Brain microvascular endothelial cell (primary cell): ENCODE data around the gene FOXD4L1.
"Not testable (repeated sequence)": the region's sequence is repeated elsewhere in the genome, so short reads cannot be mapped to it uniquely, and the experiment has no call there.

ENCODE experiments used
- DNase-seq: peaks from one replicate; pipeline ENCODE4 v3.0.0-alpha.2; 2020
- H3K27ac ChIP-seq: fragments of 250-450 bp; sonication (Bioruptor Pico); 2 replicates; pipeline ENCODE4 v1.5.1; 2020; ENCODE audit warnings: mild to moderate bottlenecking, moderate library complexity
- H3K27me3 ChIP-seq: fragments of 250-450 bp; sonication (Bioruptor Pico); replicated peaks from 2 replicates; pipeline ENCODE4 v1.5.1; 2020; ENCODE audit warnings: mild to moderate bottlenecking
- H3K36me3 ChIP-seq: fragments of 250-450 bp; sonication (Bioruptor Pico); replicated peaks from 2 replicates; pipeline ENCODE4 v1.5.1; 2020; ENCODE audit warnings: mild to moderate bottlenecking
- H3K4me3 ChIP-seq: 2 replicates; pipeline ENCODE4 v1.5.1; 2011; ENCODE audit warnings: low read depth, mild to moderate bottlenecking, control low read depth, low read length, moderate library complexity
- in situ Hi-C: cut with HindIII; loops from 2 replicates; pipeline ENCODE4 v1.10.0; 2017; ENCODE audit warnings: low sequenced_read_pairs, low pct_ligation_motif_present

Gene FOXD4L1

GRCh38 chr2:113510913-113511312 is 12.4 kb downstream of the FOXD4L1 start:
- DNase-seq, H3K4me3 ChIP-seq, in situ Hi-C loops: not testable (repeated sequence)

GRCh38 chr2:113511859-113512258 is 13.4 kb downstream of the FOXD4L1 start:
- H3K36me3 ChIP-seq, DNase-seq, H3K27me3 ChIP-seq, in situ Hi-C loops, H3K4me3 ChIP-seq, H3K27ac ChIP-seq: not testable (repeated sequence)

More at GRCh38 chr2:113510913-113511312, 12.4 kb downstream of the FOXD4L1 start:
- not testable (repeated sequence) for H3K27me3 ChIP-seq, H3K36me3 ChIP-seq, H3K27ac ChIP-seq

GRCh38 chr2:113515457-113515856 is 17.0 kb downstream of the FOXD4L1 start:
- H3K27me3 ChIP-seq, H3K4me3 ChIP-seq, H3K27ac ChIP-seq, DNase-seq, in situ Hi-C loops, H3K36me3 ChIP-seq: not testable (repeated sequence)

GRCh38 chr2:113515995-113516394 is 17.5 kb downstream of the FOXD4L1 start:
- H3K27me3 ChIP-seq, DNase-seq, H3K4me3 ChIP-seq, H3K36me3 ChIP-seq, H3K27ac ChIP-seq, in situ Hi-C loops: not testable (repeated sequence)

- in situ Hi-C loops, H3K36me3 ChIP-seq, H3K4me3 ChIP-seq, DNase-seq, H3K27ac ChIP-seq, H3K27me3 ChIP-seq: not testable (repeated sequence)
Measured at GRCh38 chr2:113517025-113517424, 18.6 kb downstream of the FOXD4L1 start.

GRCh38 chr2:113520837-113521236 is 22.4 kb downstream of the FOXD4L1 start:
- H3K27ac ChIP-seq, in situ Hi-C loops, DNase-seq, H3K27me3 ChIP-seq, H3K36me3 ChIP-seq, H3K4me3 ChIP-seq: not testable (repeated sequence)

GRCh38 chr2:113521492-113521891 is 23.0 kb downstream of the FOXD4L1 start:
- in situ Hi-C loops, H3K27me3 ChIP-seq, DNase-seq, H3K36me3 ChIP-seq, H3K27ac ChIP-seq, H3K4me3 ChIP-seq: not testable (repeated sequence)

- DNase-seq, H3K27ac ChIP-seq, in situ Hi-C loops, H3K4me3 ChIP-seq, H3K36me3 ChIP-seq, H3K27me3 ChIP-seq: not testable (repeated sequence)
Measured at GRCh38 chr2:113524986-113525385, 26.5 kb downstream of the FOXD4L1 start.

GRCh38 chr2:113527350-113528045 is 29.0 kb downstream of the FOXD4L1 start:
- H3K27me3 ChIP-seq, in situ Hi-C loops, H3K4me3 ChIP-seq, H3K36me3 ChIP-seq, DNase-seq, H3K27ac ChIP-seq: not testable (repeated sequence)

- H3K4me3 ChIP-seq, H3K36me3 ChIP-seq, H3K27ac ChIP-seq, H3K27me3 ChIP-seq, DNase-seq, in situ Hi-C loops: not testable (repeated sequence)
Measured at GRCh38 chr2:113528126-113528525, 29.7 kb downstream of the FOXD4L1 start.

GRCh38 chr2:113528904-113529303 is 30.4 kb downstream of the FOXD4L1 start:
- H3K4me3 ChIP-seq, H3K27me3 ChIP-seq, H3K27ac ChIP-seq, H3K36me3 ChIP-seq, in situ Hi-C loops, DNase-seq: not testable (repeated sequence)

- H3K36me3 ChIP-seq, H3K4me3 ChIP-seq, in situ Hi-C loops, DNase-seq, H3K27me3 ChIP-seq, H3K27ac ChIP-seq: not testable (repeated sequence)
Measured at GRCh38 chr2:113532991-113533390, 34.5 kb downstream of the FOXD4L1 start.

GRCh38 chr2:113536573-113536972 is 38.1 kb downstream of the FOXD4L1 start:
- in situ Hi-C loops, result not testable (repeated sequence)

GRCh38 chr2:113540834-113541203 is 42.4 kb downstream of the FOXD4L1 start:
- H3K36me3 ChIP-seq, H3K27me3 ChIP-seq, H3K4me3 ChIP-seq, H3K27ac ChIP-seq, in situ Hi-C loops, DNase-seq: not testable (repeated sequence)

More at GRCh38 chr2:113536573-113536972, 38.1 kb downstream of the FOXD4L1 start:
- H3K4me3 ChIP-seq, H3K36me3 ChIP-seq, H3K27ac ChIP-seq, DNase-seq, H3K27me3 ChIP-seq: not testable (repeated sequence)

GRCh38 chr2:113541204-113541975 is 42.9 kb downstream of the FOXD4L1 start:
- H3K27me3 ChIP-seq, in situ Hi-C loops, DNase-seq, H3K27ac ChIP-seq, H3K36me3 ChIP-seq: not testable (repeated sequence)
- H3K4me3 ChIP-seq, result peak overlapping the region; percentile 47
